ENCODE results near the gene USP14. TPM values are rescaled to one million over a fixed set of nuclear protein-coding genes. Genes with fewer than 3 reads are reported as not detected.

USP14 gene
- total RNA-seq, 1 experiment from 2014 or later, result 95.2 TPM

DNA sequence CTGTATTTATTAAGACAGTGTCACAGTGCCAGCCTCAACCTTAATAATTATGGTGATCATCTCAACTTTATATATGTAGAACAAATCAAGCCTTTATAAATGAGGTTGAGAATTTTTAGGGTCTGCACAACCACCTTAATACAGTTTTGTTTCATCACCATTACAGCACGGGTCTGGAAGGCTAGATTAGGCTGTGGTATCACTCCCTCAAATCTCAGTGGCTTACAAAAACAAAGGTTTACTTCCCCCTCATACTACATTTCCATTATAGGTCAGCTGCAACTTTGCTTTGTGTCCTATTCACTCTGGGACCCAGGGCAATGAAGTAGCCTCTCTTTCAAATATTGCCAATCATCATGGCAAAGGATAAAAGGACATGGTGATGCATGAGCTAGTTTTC is 23.3 kb upstream of the USP14 start:
- H3K36me3 Mint-ChIP-seq (ENCODE audit: insufficient read depth, unreplicated experiment), result no peaks in the 10 kb centered on the region
- H3K27me3 ChIP-seq (replicated peaks; ENCODE audit: control insufficient read depth, insufficient read depth, low read length), result no peaks in the 10 kb centered on the region
- no peak overlapping the region for H3K27ac Mint-ChIP-seq (ENCODE audit: unreplicated experiment)
- H3K27me3 Mint-ChIP-seq (ENCODE audit: insufficient read depth, unreplicated experiment), result no peaks in the 10 kb centered on the region
- intact Hi-C loops (cut with micrococcal nuclease; ENCODE audit: unreplicated experiment), result no loop called here
- TF ChIP-seq, protein P1, sequence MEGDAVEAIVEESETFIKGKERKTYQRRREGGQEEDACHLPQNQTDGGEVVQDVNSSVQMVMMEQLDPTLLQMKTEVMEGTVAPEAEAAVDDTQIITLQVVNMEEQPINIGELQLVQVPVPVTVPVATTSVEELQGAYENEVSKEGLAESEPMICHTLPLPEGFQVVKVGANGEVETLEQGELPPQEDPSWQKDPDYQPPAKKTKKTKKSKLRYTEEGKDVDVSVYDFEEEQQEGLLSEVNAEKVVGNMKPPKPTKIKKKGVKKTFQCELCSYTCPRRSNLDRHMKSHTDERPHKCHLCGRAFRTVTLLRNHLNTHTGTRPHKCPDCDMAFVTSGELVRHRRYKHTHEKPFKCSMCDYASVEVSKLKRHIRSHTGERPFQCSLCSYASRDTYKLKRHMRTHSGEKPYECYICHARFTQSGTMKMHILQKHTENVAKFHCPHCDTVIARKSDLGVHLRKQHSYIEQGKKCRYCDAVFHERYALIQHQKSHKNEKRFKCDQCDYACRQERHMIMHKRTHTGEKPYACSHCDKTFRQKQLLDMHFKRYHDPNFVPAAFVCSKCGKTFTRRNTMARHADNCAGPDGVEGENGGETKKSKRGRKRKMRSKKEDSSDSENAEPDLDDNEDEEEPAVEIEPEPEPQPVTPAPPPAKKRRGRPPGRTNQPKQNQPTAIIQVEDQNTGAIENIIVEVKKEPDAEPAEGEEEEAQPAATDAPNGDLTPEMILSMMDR (IDR thresholded peaks at IDR 0.05; ENCODE audit: insufficient read depth in 1 of 2, low read depth in 1 of 2, low read length in 1 of 2, severe bottlenecking in 1 of 2, unreplicated experiment in 1 of 2), result no peak
- H3K9me3 ChIP-seq, result peaks cover 5% of the 10 kb centered on the region; the same call in 1 of the 2 replicates
- H3K4me3 ChIP-seq (ENCODE audit: low read depth, low read length), result no peak overlapping the region
- CTCF ChIA-PET, result no interaction called here
- no TSS peak for BruUV-seq (replicated peaks)
- DNase-seq, result no peak
- POLR2A ChIA-PET, result no interaction called here
- H3K4me1 ChIP-seq, result no peaks in the 10 kb centered on the region
- no peaks in the 10 kb centered on the region for H3K36me3 ChIP-seq (ENCODE audit: control insufficient read depth, insufficient read depth, low read length)
- H3K9me3 Mint-ChIP-seq (ENCODE audit: unreplicated experiment), result no peaks in the 10 kb centered on the region
- no peaks in the 10 kb centered on the region for H3K4me1 Mint-ChIP-seq (ENCODE audit: low read depth, unreplicated experiment)
- H3K4me3 Mint-ChIP-seq (ENCODE audit: unreplicated experiment), result no peak overlapping the region

DNA sequence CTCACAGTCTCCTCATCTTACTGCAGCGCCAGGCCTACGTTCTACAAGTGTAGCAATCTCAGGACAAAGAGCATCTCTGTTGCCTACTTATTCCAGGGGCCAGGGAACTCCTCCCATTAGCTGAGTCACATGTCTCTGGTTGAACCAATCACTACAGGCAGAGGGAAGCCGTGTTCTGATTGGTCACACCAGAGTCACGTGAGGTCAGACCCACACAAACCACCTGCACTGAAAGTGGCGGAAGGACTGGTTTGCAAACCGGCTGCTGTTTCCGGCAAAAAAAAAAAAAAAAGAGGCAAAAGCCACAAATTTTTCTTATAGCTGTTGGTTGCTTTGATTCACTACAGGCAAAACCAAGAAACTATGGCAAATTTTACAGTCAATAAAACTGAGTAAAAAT is 21.9 kb upstream of the USP14 start:
- POLR2A ChIA-PET, result no interaction called here
- no peaks in the 10 kb centered on the region for H3K4me1 ChIP-seq
- H3K27me3 Mint-ChIP-seq (ENCODE audit: insufficient read depth, unreplicated experiment), result no peaks in the 10 kb centered on the region
- H3K36me3 Mint-ChIP-seq (ENCODE audit: insufficient read depth, unreplicated experiment), result no peaks in the 10 kb centered on the region
- H3K4me3 ChIP-seq (ENCODE audit: low read depth, low read length), result no peak overlapping the region
- no peak overlapping the region for H3K4me3 Mint-ChIP-seq (ENCODE audit: unreplicated experiment)
- TF ChIP-seq, protein P1 (IDR thresholded peaks at IDR 0.05; ENCODE audit: insufficient read depth in 1 of 2, low read depth in 1 of 2, low read length in 1 of 2, severe bottlenecking in 1 of 2, unreplicated experiment in 1 of 2), result no peak
- DNase-seq, result peak; percentile 56 to 77
- no peaks in the 10 kb centered on the region for H3K27me3 ChIP-seq (replicated peaks; ENCODE audit: control insufficient read depth, insufficient read depth, low read length)
- H3K27ac Mint-ChIP-seq (ENCODE audit: unreplicated experiment), result no peak overlapping the region
- CTCF ChIA-PET, result no interaction called here
- no peaks in the 10 kb centered on the region for H3K9me3 Mint-ChIP-seq (ENCODE audit: unreplicated experiment)
- peaks cover 5% of the 10 kb centered on the region; the same call in 1 of the 2 replicates for H3K9me3 ChIP-seq
- BruUV-seq (replicated peaks), result no TSS peak
- no peaks in the 10 kb centered on the region for H3K4me1 Mint-ChIP-seq (ENCODE audit: low read depth, unreplicated experiment)
- no peaks in the 10 kb centered on the region for H3K36me3 ChIP-seq (ENCODE audit: control insufficient read depth, insufficient read depth, low read length)
- intact Hi-C loops (cut with micrococcal nuclease; ENCODE audit: unreplicated experiment), result no loop called here

DNA sequence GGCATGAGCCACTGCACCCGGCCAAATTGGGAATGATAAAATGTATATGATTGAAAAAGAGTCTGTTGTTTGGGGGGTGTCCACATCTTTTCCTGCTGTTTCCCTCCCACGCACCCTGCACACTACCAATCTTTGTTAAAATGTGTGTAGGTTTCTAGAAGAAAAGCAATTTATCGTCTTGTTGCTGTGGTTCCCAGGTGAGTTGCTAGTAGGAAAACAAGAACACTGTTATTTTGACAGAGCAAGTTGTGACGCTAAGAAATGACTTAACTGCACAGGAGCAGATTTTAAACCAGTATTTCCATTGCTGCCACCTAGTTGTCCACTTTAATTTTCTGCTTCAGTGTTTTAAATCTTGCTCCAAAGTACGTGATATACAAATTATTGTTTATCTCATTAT is 21.0 kb upstream of the USP14 start:
- H3K27ac Mint-ChIP-seq (ENCODE audit: unreplicated experiment), result no peak overlapping the region
- Histone ChIP-seq H3K36me3 (ENCODE audit: control insufficient read depth, insufficient read depth, low read length) (no peaks in the 10 kb centered on the region), H3K9me3 (no peaks in the 10 kb centered on the region), H3K4me1 (no peaks in the 10 kb centered on the region), H3K4me3 (ENCODE audit: low read depth, low read length) (no peak overlapping the region), H3K27me3 (replicated peaks; ENCODE audit: control insufficient read depth, insufficient read depth, low read length) (no peaks in the 10 kb centered on the region)
- no peaks in the 10 kb centered on the region for H3K36me3 Mint-ChIP-seq (ENCODE audit: insufficient read depth, unreplicated experiment)
- ChIA-PET POLR2A (no interaction called here), CTCF (no interaction called here)
- H3K4me1 Mint-ChIP-seq (ENCODE audit: low read depth, unreplicated experiment), result no peaks in the 10 kb centered on the region
- no TSS peak for BruUV-seq (replicated peaks)
- H3K4me3 Mint-ChIP-seq (ENCODE audit: unreplicated experiment), result no peak overlapping the region
- H3K27me3 Mint-ChIP-seq (ENCODE audit: insufficient read depth, unreplicated experiment), result no peaks in the 10 kb centered on the region
- intact Hi-C loops (cut with micrococcal nuclease; ENCODE audit: unreplicated experiment), result no loop called here
- TF ChIP-seq, protein P1 (IDR thresholded peaks at IDR 0.05; ENCODE audit: insufficient read depth in 1 of 2, low read depth in 1 of 2, low read length in 1 of 2, severe bottlenecking in 1 of 2, unreplicated experiment in 1 of 2), result no peak
- no peaks in the 10 kb centered on the region for H3K9me3 Mint-ChIP-seq (ENCODE audit: unreplicated experiment)
- no peak for DNase-seq

Measured in Caco-2 (cell line).